ENCODE results near the gene LIN52. TPM values are rescaled to one million over a fixed set of nuclear protein-coding genes. Genes with fewer than 3 reads are reported as not detected.

LIN52 gene
- total RNA-seq, 2 experiments from 2014 or later = 12.0 to 15.0 TPM

DNA sequence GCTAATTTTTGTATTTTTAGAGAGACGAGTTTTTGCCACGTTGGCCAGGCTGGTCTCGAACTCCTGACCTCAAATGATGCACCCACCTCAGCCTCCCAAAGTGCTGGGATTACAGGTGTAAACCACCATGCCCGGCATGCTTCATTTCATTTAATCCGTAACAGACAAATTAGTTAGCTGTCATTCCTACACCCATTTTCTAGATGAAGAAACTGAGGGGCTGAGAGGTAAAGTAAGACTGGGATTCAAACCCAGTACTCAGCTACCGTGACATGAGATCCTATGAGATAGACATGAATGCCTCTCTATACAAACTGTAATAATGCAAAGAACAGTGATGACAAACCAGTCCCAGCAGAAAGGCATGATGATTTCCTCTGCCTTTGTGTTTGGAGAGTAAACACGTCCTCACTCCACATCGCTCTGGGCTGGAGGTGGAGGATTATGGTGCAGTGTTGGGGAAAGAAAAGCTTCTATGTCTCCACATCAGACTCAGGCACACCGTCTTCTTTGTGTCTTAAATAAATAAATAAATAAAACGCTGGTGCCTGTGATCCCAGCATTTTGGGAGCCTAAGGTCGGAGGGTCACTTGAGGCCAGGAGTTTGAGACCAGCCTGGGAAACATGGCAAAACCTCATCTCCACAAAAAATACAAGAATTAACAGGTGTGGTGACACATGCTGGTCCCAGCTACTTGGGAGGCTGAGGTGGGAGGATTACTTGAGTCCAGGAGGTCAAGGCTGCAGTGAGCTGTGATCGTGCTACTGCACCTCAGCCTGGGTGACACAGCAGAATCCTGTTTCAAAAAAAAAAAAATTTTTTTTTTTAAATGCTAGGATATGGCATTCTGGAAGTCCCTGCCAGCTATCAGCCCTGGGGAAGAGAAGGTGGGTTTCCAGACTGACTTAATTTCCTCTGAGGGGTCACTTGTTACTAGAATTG is 164.9 kb downstream of the LIN52 start:
- ATAC-seq (ENCODE audit: low read depth) (no peak), DNase-seq (no peak)
- Mint-ChIP-seq H3K27me3 (peaks cover 25% of the 10 kb centered on the region), H3K4me1 (peaks cover 4% of the 10 kb centered on the region), H3K27ac (no peak overlapping the region), H3K9me3 (no peaks in the 10 kb centered on the region), H3K4me3 (no peak overlapping the region), H3K36me3 (no peaks in the 10 kb centered on the region)
- POLR2A ChIA-PET = no interaction called here

Other genes starting within 250 kb of the LIN52 start
- 1 to 10 TPM; 3.4 to 3.6 TPM for gene PTGR2, start 233.1 kb upstream of the LIN52 start, total RNA-seq
- gene ZNF410, start 198.1 kb upstream of the LIN52 start, total RNA-seq = 10 to 100 TPM; 53.3 to 56.5 TPM
- 1 to 10 TPM; 2.6 to 3.5 TPM for gene FAM161B, start 134.9 kb upstream of the LIN52 start, total RNA-seq
- gene COQ6, start 134.7 kb upstream of the LIN52 start, total RNA-seq = 10 to 100 TPM; 26.4 to 27.2 TPM
- 10 to 100 TPM; 13.5 to 14.4 TPM for gene ENTPD5, start 65.7 kb upstream of the LIN52 start, total RNA-seq
- gene BBOF1, start 65.6 kb upstream of the LIN52 start, total RNA-seq = 1 to 10 TPM; 1.2 to 2.9 TPM
- gene ALDH6A1, start 503 bp upstream of the LIN52 start, total RNA-seq = 10 to 100 TPM; 17.6 to 20.1 TPM
- not detected for gene VSX2, start 154.5 kb downstream of the LIN52 start, total RNA-seq
- gene ABCD4, start 218.0 kb downstream of the LIN52 start, total RNA-seq = 10 to 100 TPM; 70.4 TPM